Renal cortex interstitium (tissue), 11 donors: ENCODE measurements around the gene CHCHD4. TPM values are rescaled to one million over a fixed set of nuclear protein-coding genes. Genes with fewer than 3 reads are reported as not detected.
"Not testable (repeated sequence)": the region's sequence is repeated elsewhere in the genome, so short reads cannot be mapped to it uniquely, and the experiment has no call there.

Source experiments
- DNase-seq, 11 donors: peaks; one replicate each; pipeline ENCODE4 v3.0.0-alpha.2; 2013; ENCODE audit warnings: low read depth in 9 of 11, low spot score in 4 of 11; ENCODE audit errors: extremely low read depth in 1 of 11
- polyA plus RNA-seq, 3 donors: library from polyadenylated mRNA; unstranded; fragments of 120-200 nt; gene quantifications; one replicate each; pipeline ENCODE4 v1.2.1, GENCODE V29; 2013; ENCODE audit not compliant: insufficient read length in 3 of 3

Gene CHCHD4
- polyA plus RNA-seq, 3 donors = 16.3 to 20.9 (median 19.7) TPM

DNA sequence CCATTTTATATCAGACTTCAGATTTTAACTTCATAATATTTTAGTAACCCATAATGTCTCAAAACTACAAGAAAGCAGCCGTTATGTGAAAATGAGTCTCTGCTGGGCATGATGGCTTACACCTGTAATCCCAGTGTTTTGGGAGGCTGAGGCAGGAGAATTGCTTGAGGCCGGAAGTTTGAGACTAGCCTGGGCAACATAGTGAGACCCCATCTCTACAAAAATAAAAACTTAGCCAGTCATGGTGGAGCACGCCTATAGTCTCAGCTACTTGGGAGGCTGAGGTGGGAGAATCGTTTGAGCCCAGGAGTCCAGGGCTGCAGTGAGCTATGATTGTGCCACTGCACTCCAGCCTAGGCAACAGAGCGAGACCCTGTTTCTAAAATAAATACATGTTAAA is 14.8 kb downstream of the CHCHD4 start:
- not testable (repeated sequence) for DNase-seq

GRCh38 chr3:14097616-14098391 is 26.9 kb downstream of the CHCHD4 start:
- DNase-seq = no peak

DNA sequence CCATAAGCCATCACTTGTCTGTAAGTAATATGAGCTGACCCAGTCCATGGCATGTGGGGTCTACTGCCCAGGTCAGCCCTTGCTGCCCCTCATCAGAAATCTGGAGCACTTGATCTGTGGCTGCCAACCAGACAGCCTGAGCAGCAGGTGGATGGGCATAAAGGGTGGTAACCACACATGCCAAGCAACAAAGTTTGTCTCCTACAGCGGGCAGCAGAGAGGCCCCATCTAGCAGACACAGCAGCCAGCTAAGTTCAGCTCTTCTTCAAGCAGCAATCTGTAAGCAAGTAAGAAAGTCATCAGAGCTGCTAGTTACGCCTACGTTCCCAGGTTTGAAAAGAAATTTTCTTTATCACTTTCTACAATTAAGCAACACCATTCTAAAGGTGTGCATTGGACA is 27.9 kb downstream of the CHCHD4 start:
- no peak for DNase-seq

DNA sequence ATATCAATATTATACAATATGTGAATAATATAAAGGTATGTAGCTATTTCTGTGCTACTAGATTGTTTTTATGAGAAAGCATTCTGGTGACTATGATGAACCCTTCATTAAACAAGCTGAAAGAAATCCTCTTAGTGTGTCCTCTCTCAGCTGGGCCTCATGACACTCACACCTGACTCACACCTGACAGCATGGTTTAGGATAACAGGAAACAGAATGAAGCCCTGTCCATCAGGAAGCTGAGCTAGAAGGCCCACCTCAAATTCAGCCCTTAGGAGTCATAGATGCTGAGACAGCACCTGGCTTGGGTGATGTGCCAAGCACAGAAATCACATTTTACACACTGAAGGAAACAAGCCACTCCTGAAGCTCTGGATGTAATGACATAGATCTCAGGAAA is 30.8 kb downstream of the CHCHD4 start:
- DNase-seq = no peak

GRCh38 chr3:14092464-14092863 is 32.2 kb downstream of the CHCHD4 start:
- no peak for DNase-seq

DNA sequence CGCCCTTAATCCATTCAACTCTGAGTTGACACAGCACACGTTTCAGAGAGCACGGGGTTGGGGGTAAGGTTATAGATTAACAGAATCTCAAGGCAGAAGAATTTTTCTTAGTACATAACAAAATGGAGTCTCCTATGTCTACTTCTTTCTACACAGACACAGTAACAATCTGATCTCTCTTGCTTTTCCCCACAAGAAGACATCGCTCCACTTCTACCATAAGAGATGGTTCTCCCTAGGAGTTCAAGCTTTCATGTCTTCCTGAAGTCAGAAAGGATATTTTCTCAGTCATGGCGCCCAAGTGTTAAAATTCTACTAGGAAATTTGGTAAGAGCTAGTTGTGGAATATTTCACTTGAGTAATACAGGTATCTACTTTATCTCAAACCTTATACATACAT is 32.7 kb downstream of the CHCHD4 start:
- DNase-seq = not testable (repeated sequence)

DNA sequence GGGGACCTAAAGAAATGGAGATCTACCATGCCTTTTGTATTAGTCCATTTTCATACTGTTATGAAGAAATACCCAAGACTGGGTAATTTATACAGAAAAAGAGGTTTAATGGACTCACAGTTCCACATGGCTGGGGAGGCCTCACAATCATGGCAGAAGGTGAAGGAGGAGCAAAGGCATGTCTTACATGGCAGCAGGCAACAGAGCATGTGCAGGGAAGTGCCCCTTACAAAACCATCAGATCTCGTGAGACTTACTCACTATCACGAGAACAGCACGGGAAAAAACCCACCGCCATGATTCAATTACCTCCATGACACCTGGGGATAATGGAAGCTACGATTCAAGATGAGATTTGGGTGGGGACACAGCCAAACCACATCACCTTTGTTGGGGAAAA is 37.2 kb downstream of the CHCHD4 start:
- not testable (repeated sequence) for DNase-seq

GRCh38 chr3:14082108-14082657 is 42.5 kb downstream of the CHCHD4 start:
- DNase-seq = no peak

- no peak for DNase-seq
These were observed 47.4 kb downstream of the CHCHD4 start for GRCh38 chr3:14077310-14077709.

DNA sequence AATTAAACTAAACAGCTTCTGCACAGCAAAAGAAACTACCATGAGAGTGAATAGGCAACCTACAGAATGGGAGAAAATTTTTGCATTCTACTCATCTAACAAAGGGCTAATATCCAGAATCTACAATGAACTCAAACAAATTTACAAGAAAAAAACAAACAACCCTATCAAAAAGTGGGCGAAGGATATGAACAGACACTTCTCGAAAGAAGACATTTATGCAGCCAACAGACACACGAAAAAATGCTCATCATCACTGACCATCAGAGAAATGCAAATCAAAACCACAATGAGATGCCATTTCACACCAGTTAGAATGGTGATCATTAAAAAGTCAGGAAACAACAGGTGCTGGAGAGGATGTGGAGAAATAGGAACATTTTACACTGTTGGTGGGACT is 49.4 kb downstream of the CHCHD4 start:
- not testable (repeated sequence) for DNase-seq

GRCh38 chr3:14064910-14065309 is 59.8 kb downstream of the CHCHD4 start:
- DNase-seq = no peak

- no peak for DNase-seq
These were observed 61.5 kb downstream of the CHCHD4 start for GRCh38 chr3:14063152-14063551.

Other genes with a start within 250 kb of the CHCHD4 start
- under 1 TPM in 2 of 3 donors, not detected in 1; 0.06 to 0.07 TPM for gene WNT7A, start 244.8 kb downstream of the CHCHD4 start, polyA plus RNA-seq
- 10 to 100 TPM; 53.7 to 60.6 (median 56.0) TPM for gene TMEM43, start 182 bp upstream of the CHCHD4 start, polyA plus RNA-seq
- gene XPC, start 53.7 kb upstream of the CHCHD4 start, polyA plus RNA-seq = 10 to 100 TPM; 42.7 to 60.4 (median 52.6) TPM
- gene LSM3, start 53.9 kb upstream of the CHCHD4 start, polyA plus RNA-seq = 10 to 100 TPM; 14.5 to 20.0 (median 18.5) TPM